ENCODE results near the gene SYT8.
A peak's percentile ranks its signal among the peaks of the same experiment; 100 is the strongest.
"Not testable (repeated sequence)": the region's sequence is repeated elsewhere in the genome, so short reads cannot be mapped to it uniquely, and the experiment has no call there.

Gene SYT8

DNA sequence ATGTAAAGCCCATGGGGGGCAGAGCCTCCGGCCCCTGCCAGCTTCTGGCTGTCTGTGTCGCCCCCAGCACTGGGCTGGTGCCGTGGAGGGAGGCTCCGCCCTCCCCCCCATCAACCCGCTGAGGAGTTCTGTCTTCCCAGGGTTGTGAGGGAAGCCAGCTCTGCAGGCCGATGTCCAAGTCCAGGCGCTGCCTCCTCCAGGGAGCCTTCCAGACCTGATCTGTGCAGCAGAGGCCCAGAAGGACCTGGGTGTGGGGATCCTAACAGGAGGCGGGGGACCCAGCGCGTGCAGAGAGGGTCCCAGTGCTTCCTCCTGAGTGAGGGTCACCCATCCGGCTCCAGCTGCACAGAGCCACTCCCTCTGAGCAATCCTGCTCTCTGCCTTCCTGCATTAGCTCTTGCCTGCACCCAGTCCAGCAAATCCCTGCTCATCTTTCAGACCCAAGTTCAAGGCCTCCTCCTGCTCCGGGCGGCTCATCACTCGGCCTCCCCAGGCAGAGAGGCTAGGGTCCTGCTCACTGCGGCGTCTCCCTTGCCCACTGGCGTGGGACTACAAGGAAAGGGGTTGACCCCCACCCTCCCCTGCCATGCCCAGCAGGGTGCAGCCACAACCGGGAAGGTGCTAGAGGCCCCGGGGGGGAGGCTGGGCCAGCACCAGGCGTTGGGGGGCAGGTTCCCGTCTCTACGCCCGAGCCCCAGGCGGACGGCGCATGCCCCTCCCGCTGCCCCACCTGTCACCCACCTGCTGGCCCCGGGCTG is 40.5 kb downstream of the SYT8 start:
- Histone ChIP-seq H3K9me2 (replicated peaks; ENCODE audit: control insufficient read depth, low read length) (no peaks in the 10 kb centered on the region), H3K4me2 (ENCODE audit: low read length) (no peak overlapping the region), H4K20me1 (ENCODE audit: control insufficient read depth, insufficient read depth, low read depth, low read length) (peaks cover 6% of the 10 kb centered on the region), H3K4me3 (ENCODE audit: low read length) (no peak overlapping the region), H3K27ac (ENCODE audit: low read depth, low read length) (no peak overlapping the region), H3K79me2 (ENCODE audit: control insufficient read depth, low read length) (peaks cover 16% of the 10 kb centered on the region), H3K27me3 (ENCODE audit: control insufficient read depth, low read length) (no peaks in the 10 kb centered on the region), H3K9me3 (ENCODE audit: control insufficient read depth, insufficient read depth, low read length) (no peaks in the 10 kb centered on the region), H3K4me1 (ENCODE audit: control insufficient read depth, low read length) (no peaks in the 10 kb centered on the region; the same call in 1 of the 2 replicates), H3K36me3 (ENCODE audit: control insufficient read depth, low read length) (no peaks in the 10 kb centered on the region), H3F3A (ENCODE audit: control insufficient read depth, insufficient read depth) (no peaks in the 10 kb centered on the region)
- TF ChIP-seq EZH2phosphoT487 (IDR thresholded peaks at IDR 0.05; ENCODE audit: borderline replicate concordance, low read length), result no peak
- TF ChIP-seq, protein P1, sequence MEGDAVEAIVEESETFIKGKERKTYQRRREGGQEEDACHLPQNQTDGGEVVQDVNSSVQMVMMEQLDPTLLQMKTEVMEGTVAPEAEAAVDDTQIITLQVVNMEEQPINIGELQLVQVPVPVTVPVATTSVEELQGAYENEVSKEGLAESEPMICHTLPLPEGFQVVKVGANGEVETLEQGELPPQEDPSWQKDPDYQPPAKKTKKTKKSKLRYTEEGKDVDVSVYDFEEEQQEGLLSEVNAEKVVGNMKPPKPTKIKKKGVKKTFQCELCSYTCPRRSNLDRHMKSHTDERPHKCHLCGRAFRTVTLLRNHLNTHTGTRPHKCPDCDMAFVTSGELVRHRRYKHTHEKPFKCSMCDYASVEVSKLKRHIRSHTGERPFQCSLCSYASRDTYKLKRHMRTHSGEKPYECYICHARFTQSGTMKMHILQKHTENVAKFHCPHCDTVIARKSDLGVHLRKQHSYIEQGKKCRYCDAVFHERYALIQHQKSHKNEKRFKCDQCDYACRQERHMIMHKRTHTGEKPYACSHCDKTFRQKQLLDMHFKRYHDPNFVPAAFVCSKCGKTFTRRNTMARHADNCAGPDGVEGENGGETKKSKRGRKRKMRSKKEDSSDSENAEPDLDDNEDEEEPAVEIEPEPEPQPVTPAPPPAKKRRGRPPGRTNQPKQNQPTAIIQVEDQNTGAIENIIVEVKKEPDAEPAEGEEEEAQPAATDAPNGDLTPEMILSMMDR (IDR thresholded peaks at IDR 0.05; ENCODE audit: low read depth, low read length, poor library complexity, severe bottlenecking), result no peak

DNA sequence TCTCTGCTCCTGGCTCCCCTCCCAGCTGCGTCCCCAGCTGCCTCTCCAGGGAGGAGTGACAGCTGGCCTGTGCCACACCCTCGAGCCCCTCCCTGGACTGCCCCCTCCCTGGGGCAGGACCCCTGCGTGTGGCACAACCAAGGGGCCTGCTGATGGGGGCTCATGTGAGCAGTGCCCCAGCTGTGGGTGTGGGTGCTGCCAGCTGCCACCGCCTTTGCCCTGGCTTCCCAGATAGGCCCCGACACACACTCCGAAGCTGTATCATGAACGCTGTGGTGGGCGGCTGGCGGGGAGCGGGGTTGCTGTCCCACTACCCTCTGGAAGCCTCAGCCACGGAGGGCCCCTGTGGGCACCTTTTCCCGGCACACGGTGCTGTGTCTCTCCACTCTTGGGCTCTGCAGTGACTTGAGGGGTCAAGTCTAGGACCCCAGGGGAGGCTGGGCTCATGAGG is 41.1 kb downstream of the SYT8 start:
- not testable (repeated sequence) for H3K4me2 ChIP-seq (ENCODE audit: low read length)

DNA sequence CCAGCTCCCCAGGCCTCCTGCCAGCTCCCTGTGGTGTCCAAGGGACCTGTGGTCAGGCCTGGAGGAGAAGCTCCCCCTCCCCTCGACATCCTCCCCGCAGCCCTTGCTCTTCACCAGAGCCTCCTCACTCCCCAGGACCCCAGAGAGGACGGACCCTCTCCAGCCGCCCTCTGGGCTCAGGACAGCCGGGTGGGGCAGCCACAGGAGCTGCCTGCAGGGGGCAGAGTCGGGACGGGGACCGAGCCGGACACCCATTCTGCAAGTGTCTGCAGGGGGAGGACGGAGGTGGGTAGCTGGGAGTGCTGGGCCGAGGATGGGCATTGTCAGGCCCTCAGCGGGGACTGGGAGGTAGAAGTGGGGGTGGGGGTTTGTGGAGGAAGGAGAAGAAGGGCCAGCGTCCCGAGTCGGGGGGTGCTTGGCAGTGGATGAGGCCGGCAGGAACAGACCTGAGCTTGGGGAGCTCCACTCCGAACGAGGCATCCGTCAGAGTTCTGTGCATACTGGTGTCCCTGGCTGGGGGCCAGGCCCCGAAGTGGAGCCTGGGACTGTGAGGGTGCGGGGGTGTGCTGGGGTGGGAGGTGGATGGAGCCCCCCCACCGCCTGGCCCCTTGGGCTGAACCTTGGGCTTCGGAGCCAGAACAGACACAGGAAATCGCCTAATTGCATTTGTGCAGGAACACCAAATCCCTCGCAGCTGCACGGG is 41.7 kb downstream of the SYT8 start:
- Histone ChIP-seq H3K9me2 (replicated peaks; ENCODE audit: control insufficient read depth, low read length) (no peaks in the 10 kb centered on the region), H3K9me3 (ENCODE audit: control insufficient read depth, insufficient read depth, low read length) (no peaks in the 10 kb centered on the region), H3F3A (ENCODE audit: control insufficient read depth, insufficient read depth) (no peaks in the 10 kb centered on the region), H3K27ac (ENCODE audit: low read depth, low read length) (no peak overlapping the region), H3K36me3 (ENCODE audit: control insufficient read depth, low read length) (no peaks in the 10 kb centered on the region; the same call in 1 of the 2 replicates), H3K27me3 (ENCODE audit: control insufficient read depth, low read length) (no peaks in the 10 kb centered on the region), H4K20me1 (ENCODE audit: control insufficient read depth, insufficient read depth, low read depth, low read length) (peaks cover 3% of the 10 kb centered on the region; the same call in 1 of the 2 replicates), H3K4me3 (ENCODE audit: low read length) (no peak overlapping the region), H3K4me1 (ENCODE audit: control insufficient read depth, low read length) (peaks cover 12% of the 10 kb centered on the region), H3K4me2 (ENCODE audit: low read length) (no peak overlapping the region), H3K79me2 (ENCODE audit: control insufficient read depth, low read length) (peaks cover 7% of the 10 kb centered on the region)
- TF ChIP-seq, protein P1 (IDR thresholded peaks at IDR 0.05; ENCODE audit: low read depth, low read length, poor library complexity, severe bottlenecking), result peak; percentile 55
- no peak for TF ChIP-seq EZH2phosphoT487 (IDR thresholded peaks at IDR 0.05; ENCODE audit: borderline replicate concordance, low read length)

More for the DNA sequence above, 41.1 kb downstream of the SYT8 start:
- not testable (repeated sequence) for H3K27me3 ChIP-seq (ENCODE audit: control insufficient read depth, low read length); H3F3A ChIP-seq (ENCODE audit: control insufficient read depth, insufficient read depth); H3K9me2 ChIP-seq (replicated peaks; ENCODE audit: control insufficient read depth, low read length); H4K20me1 ChIP-seq (ENCODE audit: control insufficient read depth, insufficient read depth, low read depth, low read length); H3K4me3 ChIP-seq (ENCODE audit: low read length); H3K27ac ChIP-seq (ENCODE audit: low read depth, low read length); H3K9me3 ChIP-seq (ENCODE audit: control insufficient read depth, insufficient read depth, low read length); H3K36me3 ChIP-seq (ENCODE audit: control insufficient read depth, low read length); H3K4me1 ChIP-seq (ENCODE audit: control insufficient read depth, low read length)
- peaks cover 11% of the 10 kb centered on the region for H3K79me2 ChIP-seq (ENCODE audit: control insufficient read depth, low read length)

All from DOHH2 (cell line).